Thyroid gland (tissue), 4 donors: ENCODE measurements around the gene ARMH1. TPM values are rescaled to one million over a fixed set of nuclear protein-coding genes. Genes with fewer than 3 reads are reported as not detected.

ENCODE experiments used
- DNase-seq, 2 donors: peaks; one replicate each; pipeline ENCODE4 v3.0.0-alpha.2; 2019
- H3K27ac ChIP-seq, 3 donors: fragments of 200-600 bp; sonication (generic); 1 replicate in 2 of 3; 2 replicates in 1 of 3; pipeline ENCODE4 v1.5.1; 2016 to 2019; ENCODE audit warnings: mild to moderate bottlenecking in 1 of 3, moderate library complexity in 1 of 3
- H3K27me3 ChIP-seq: fragments of 200-600 bp; sonication (generic); one replicate; pipeline ENCODE4 v1.5.1; 2019
- H3K36me3 ChIP-seq, 2 donors: fragments of 200-600 bp; sonication (generic); one replicate each; pipeline ENCODE4 v1.5.1; 2016 to 2019
- H3K4me1 ChIP-seq, 2 donors: fragments of 200-600 bp; sonication (generic); one replicate each; pipeline ENCODE4 v1.5.1; 2017 to 2019
- H3K4me3 ChIP-seq, 3 donors: fragments of 200-600 bp; sonication (generic); replicated peaks in 1 of 3; 1 replicate in 2 of 3; 2 replicates in 1 of 3; pipeline ENCODE4 v1.5.1; 2016; ENCODE audit warnings: mild to moderate bottlenecking in 1 of 3
- H3K9me3 ChIP-seq: fragments of 200-600 bp; sonication (generic); one replicate; pipeline ENCODE4 v1.5.1; 2017
- POLR2A ChIP-seq, 2 donors: fragments of 450-650 bp; IDR thresholded peaks; one replicate each; pipeline ENCODE4 v1.6.1; 2017; ENCODE audit warnings: antibody characterized with exemption in 2 of 2, mild to moderate bottlenecking in 2 of 2, moderate library complexity in 1 of 2
- WGBS, 2 donors: methylation state at CpG; one replicate each; pipeline ENCODE4 v1.1.5; 2017; 5-methylcytosine and 5-hydroxymethylcytosine counted together
- intact Hi-C: fragments of 100-400 bp; cut with DNase I; formaldehyde crosslinking; loops from one replicate; pipeline ENCODE4 v1.15.1; 2023
- total RNA-seq, 4 donors: library from RNA; depleted of rRNA; stranded (reverse); fragments of >200 nt; gene quantifications; one replicate each; pipeline ENCODE4 v1.2.3, GENCODE V29; 2016
- TF ChIP-seq, protein P1 (sequence below), 6 experiments: fragments of 200-600 bp in 3 of 6; fragments of 450-650 bp in 3 of 6; sonication (generic) in 3 of 6; IDR thresholded peaks; one replicate each; pipeline ENCODE4 v1.5.1; 2016 to 2019; ENCODE audit warnings: antibody characterized with exemption in 6 of 6, mild to moderate bottlenecking in 2 of 6, inconsistent platforms in 1 of 6, moderate library complexity in 1 of 6

Gene ARMH1
- total RNA-seq, 4 donors from 2014 or later, result 1.3 to 1.9 TPM; not detected in 2

DNA sequence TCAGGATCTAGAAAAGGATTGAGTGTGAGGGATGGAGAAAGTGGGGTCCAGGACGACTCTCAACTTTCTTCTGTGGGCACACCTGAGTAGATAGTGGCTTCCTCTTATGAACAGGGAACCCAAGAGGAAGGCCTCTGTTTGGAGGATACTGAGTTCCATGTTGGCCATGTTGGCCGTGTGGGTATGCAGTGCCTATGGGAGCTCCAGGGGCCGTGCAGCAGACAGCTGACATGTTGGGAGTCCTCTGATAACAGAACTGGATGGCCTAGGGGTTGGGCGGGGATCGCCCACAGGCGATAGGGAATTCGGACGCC is 43.2 kb upstream of the ARMH1 start:
- Histone ChIP-seq H3K36me3 (peaks cover 12 to 13% of the 10 kb centered on the region in 2 donors), H3K27me3 (no peaks in the 10 kb centered on the region), H3K9me3 (no peaks in the 10 kb centered on the region), H3K27ac (peak overlapping the region; percentile 81 to 90 (median 86)), H3K4me1 (peaks cover 10 to 16% of the 10 kb centered on the region in 2 donors), H3K4me3 (peak overlapping the region; percentile 55 to 89 (median 80))
- WGBS, 2 donors, result 18 to 21% methylated on average over 8 of the region's 8 CpGs
- intact Hi-C loops, result no loop called here
- TF ChIP-seq POLR2A (IDR thresholded peaks at IDR 0.05), result no peak
- TF ChIP-seq, protein P1, sequence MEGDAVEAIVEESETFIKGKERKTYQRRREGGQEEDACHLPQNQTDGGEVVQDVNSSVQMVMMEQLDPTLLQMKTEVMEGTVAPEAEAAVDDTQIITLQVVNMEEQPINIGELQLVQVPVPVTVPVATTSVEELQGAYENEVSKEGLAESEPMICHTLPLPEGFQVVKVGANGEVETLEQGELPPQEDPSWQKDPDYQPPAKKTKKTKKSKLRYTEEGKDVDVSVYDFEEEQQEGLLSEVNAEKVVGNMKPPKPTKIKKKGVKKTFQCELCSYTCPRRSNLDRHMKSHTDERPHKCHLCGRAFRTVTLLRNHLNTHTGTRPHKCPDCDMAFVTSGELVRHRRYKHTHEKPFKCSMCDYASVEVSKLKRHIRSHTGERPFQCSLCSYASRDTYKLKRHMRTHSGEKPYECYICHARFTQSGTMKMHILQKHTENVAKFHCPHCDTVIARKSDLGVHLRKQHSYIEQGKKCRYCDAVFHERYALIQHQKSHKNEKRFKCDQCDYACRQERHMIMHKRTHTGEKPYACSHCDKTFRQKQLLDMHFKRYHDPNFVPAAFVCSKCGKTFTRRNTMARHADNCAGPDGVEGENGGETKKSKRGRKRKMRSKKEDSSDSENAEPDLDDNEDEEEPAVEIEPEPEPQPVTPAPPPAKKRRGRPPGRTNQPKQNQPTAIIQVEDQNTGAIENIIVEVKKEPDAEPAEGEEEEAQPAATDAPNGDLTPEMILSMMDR (IDR thresholded peaks at IDR 0.05), result no peak
- no peak for DNase-seq

DNA sequence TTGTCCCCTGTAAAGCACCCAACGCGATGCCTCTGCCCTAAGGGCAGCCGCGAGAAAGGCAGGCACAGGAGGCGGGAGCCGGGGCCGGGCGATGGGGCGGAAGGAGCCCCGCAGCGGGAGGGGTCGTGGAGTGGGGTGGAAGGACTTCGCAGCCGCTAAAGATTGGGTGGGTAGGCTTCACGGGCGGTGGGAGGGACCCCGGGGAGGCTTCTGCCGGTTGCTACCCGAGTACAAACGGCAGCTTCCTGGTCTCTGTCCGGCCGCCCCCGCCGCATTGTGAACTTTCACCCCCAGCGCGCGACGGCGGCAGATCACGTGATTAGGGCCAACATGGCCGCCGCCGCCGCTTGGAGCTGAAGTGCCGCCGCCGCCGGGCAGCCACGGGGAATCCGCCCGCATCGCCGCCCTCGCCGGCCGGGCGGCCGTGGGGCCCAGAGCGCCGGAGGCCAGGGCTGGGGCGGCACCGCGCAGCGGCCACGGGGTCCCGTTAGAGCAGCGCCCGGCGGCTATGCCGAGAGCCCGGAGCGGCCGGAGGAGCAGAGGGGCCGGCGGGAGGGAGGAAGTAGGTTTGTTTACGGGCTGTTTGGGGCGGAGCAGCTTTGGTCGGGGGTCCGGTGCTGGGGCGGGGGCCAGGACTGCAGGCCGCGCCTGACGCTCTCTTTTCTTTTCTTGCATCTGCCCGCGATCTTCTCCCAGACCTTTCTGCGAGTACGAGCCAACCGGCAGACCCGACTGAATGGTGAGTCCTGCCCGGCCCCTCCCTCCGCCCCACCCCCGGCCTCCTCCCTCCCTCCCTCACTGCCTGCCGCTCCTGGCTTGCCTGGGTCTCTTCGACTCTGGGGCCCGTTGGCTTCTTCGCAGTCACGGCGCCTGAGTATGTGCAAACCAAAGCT is 42.6 kb upstream of the ARMH1 start:
- H3K4me3 ChIP-seq, result peak overlapping the region; percentile 55 to 89 (median 80)
- H3K36me3 ChIP-seq, result peaks cover 18 to 19% of the 10 kb centered on the region in 2 donors
- peaks cover 10 to 16% of the 10 kb centered on the region in 2 donors for H3K4me1 ChIP-seq
- TF ChIP-seq, protein P1 (IDR thresholded peaks at IDR 0.05), result peak in 1 of 6 experiments; percentile 19
- TF ChIP-seq POLR2A (IDR thresholded peaks at IDR 0.05), result peak; percentile 58 to 86
- peak overlapping the region; percentile 81 to 90 (median 86) for H3K27ac ChIP-seq
- intact Hi-C loops, result no loop called here
- H3K27me3 ChIP-seq, result no peaks in the 10 kb centered on the region
- 0 to 3% methylated on average over 17 to 24 of the region's 88 CpGs for WGBS, 2 donors
- no peaks in the 10 kb centered on the region for H3K9me3 ChIP-seq
- DNase-seq, result peak; percentile 90 to 93

DNA sequence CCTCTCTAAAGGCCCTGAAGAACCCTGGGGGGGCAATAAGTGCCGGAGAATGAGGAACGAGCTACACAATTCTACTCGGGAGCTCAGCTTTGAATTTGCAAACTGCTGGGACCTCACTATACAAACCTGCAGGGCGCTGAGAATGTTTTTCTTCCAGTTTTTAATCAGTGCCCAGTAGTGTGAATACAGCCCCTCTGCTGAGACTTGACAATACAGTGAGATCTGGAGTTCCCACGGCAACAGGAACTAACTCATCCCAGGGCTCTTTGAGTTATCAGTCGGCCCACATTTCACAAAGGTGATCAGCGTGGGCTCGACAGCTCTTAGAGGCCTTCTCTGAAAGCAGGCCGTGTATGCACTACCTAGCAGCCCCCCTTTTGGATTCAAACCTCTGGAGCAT is 41.9 kb upstream of the ARMH1 start:
- no peaks in the 10 kb centered on the region for H3K27me3 ChIP-seq
- TF ChIP-seq POLR2A (IDR thresholded peaks at IDR 0.05), result no peak
- TF ChIP-seq, protein P1 (IDR thresholded peaks at IDR 0.05), result no peak
- peak overlapping the region in 2 of 3 donors; percentile 22 to 55 for H3K4me3 ChIP-seq
- WGBS, 2 donors, result 13 to 19% methylated on average over 7 to 9 of the region's 9 CpGs
- intact Hi-C loops, result no loop called here
- H3K36me3 ChIP-seq, result peaks cover 25 to 26% of the 10 kb centered on the region in 2 donors
- H3K9me3 ChIP-seq, result no peaks in the 10 kb centered on the region
- peaks cover 10 to 16% of the 10 kb centered on the region in 2 donors for H3K4me1 ChIP-seq
- no peak for DNase-seq
- H3K27ac ChIP-seq, result peak overlapping the region in 2 of 3 donors; percentile 81 to 90

DNA sequence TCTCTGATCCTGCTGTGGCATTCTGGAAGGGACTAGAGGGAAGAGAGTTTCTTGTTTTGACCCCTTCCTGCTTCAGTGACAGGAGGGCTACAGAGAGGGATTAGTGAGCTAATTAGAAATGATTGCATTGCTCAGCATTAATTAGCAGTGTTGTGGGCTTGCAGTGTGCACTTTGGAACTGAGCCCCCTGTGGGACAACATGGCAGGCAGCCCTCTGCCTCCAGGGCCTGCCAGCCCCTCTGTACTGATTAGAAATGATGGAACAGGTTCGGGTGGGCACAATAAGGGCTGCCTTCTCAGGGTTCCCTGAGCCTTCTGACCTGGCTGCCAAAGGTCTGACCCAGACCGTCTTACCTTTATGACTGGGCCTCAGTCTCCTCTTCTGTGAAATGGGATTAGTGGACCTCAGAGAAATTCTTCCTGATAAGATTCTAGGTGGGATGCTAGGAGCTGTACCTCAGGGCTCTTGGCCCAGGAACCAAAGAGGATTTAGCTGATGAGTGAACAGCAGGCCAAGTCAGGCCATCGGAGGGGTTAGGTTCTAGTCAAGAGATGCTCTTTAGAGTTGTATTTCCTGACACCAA is 39.8 kb upstream of the ARMH1 start:
- peaks cover 10 to 16% of the 10 kb centered on the region in 2 donors for H3K4me1 ChIP-seq
- H3K4me3 ChIP-seq, result no peak overlapping the region
- TF ChIP-seq POLR2A (IDR thresholded peaks at IDR 0.05), result no peak
- TF ChIP-seq, protein P1 (IDR thresholded peaks at IDR 0.05), result no peak

DNA sequence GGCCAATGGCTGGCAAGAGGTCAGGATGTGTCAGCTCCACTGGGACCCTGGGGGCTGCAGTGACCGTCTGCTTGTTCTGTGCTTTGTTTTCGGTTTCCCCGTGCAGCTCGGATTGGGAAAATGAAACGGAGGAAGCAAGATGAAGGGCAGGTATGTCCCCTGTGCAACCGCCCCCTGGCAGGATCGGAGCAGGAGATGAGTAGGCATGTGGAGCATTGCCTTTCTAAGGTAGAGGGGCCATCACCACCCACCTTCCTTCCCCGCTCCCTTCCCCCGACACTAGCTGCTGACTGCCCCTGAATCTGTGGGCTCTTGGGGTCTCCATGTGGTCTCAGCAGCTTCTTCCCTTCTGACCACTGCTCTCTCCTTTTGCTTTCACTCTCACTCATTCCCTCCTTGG is 39.1 kb upstream of the ARMH1 start:
- 88 to 93% methylated on average over 9 of the region's 9 CpGs for WGBS, 2 donors
- no peak for DNase-seq
- Histone ChIP-seq H3K36me3 (peaks cover 43 to 45% of the 10 kb centered on the region in 2 donors), H3K27me3 (no peaks in the 10 kb centered on the region), H3K4me1 (peaks cover 10 to 16% of the 10 kb centered on the region in 2 donors), H3K9me3 (no peaks in the 10 kb centered on the region), H3K27ac (no peak overlapping the region), H3K4me3 (no peak overlapping the region)
- intact Hi-C loops, result no loop called here
- TF ChIP-seq POLR2A (IDR thresholded peaks at IDR 0.05), result no peak
- TF ChIP-seq, protein P1 (IDR thresholded peaks at IDR 0.05), result no peak

More for the DNA sequence above, 39.8 kb upstream of the ARMH1 start:
- no peak for DNase-seq
- H3K27me3 ChIP-seq, result no peaks in the 10 kb centered on the region
- 78 to 89% methylated on average over 2 to 3 of the region's 3 CpGs for WGBS, 2 donors
- H3K9me3 ChIP-seq, result no peaks in the 10 kb centered on the region
- peaks cover 40 to 43% of the 10 kb centered on the region in 2 donors for H3K36me3 ChIP-seq
- no peak overlapping the region for H3K27ac ChIP-seq
- intact Hi-C loops, result no loop called here
